HepG2 (cell line): ENCODE data around the gene DPYSL3.

Source experiments
- KDM4B ChIP-seq: sonication (generic); formaldehyde crosslinking; IDR thresholded peaks from 2 replicates; pipeline ENCODE4 v1.4.0; 2020; ENCODE audit warnings: missing genetic modification reagents
- RAD21 ChIP-seq: fragments of 450-650 bp; formaldehyde crosslinking; IDR thresholded peaks from 2 replicates; pipeline ENCODE4 v1.5.0; 2020; ENCODE audit warnings: mild to moderate bottlenecking

DNA sequence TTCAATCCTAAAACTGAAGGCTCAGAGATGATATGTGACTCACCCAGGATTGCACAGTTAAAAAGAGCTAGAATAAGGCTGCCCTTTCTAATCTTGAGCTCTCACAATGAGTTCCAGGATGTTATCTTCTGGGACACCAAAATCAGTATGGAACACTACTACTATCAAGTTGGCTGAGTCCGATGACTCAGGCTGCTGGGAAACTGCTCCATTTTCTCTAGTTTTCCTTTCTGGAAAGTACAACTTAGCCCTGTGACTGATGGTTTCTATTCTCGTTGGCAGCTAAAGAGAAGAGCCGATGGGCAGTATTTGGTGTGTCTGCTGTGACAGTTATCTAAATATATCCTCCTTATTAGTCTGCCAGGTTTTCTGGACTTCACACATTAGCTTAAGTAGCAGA lies 37.9 kb upstream of the DPYSL3 start:
- no peak for TF ChIP-seq KDM4B (CRISPR knock-in tag)
- no peak for TF ChIP-seq RAD21 (CRISPR knock-in tag)
